Sigmoid colon (tissue), 4 donors: Measurements from ENCODE around the gene PPP2R5A.

Source experiments
- EP300 ChIP-seq, 4 donors: sonication (generic); formaldehyde crosslinking; IDR thresholded peaks; one replicate each; pipeline ENCODE4 v1.6.1; 2017; ENCODE audit warnings: antibody characterized with exemption in 4 of 4
- POLR2A ChIP-seq, 2 donors: fragments of 450-650 bp; IDR thresholded peaks; one replicate each; pipeline ENCODE4 v1.6.1; 2016; ENCODE audit warnings: antibody characterized with exemption in 2 of 2, mild to moderate bottlenecking in 2 of 2, moderate library complexity in 2 of 2
- POLR2AphosphoS5 ChIP-seq, 4 donors: sonication (generic); formaldehyde crosslinking; IDR thresholded peaks; one replicate each; pipeline ENCODE4 v1.6.1; 2017; ENCODE audit warnings: antibody characterized with exemption in 4 of 4
- TF ChIP-seq, protein P1 (sequence below), 4 experiments: fragments of 450-650 bp in 3 of 4; fragments of 200-600 bp in 1 of 4; IDR thresholded peaks; one replicate each; pipeline ENCODE4 v1.5.1; 2016 to 2019; ENCODE audit warnings: antibody characterized with exemption in 4 of 4, mild to moderate bottlenecking in 3 of 4, moderate library complexity in 2 of 4

DNA sequence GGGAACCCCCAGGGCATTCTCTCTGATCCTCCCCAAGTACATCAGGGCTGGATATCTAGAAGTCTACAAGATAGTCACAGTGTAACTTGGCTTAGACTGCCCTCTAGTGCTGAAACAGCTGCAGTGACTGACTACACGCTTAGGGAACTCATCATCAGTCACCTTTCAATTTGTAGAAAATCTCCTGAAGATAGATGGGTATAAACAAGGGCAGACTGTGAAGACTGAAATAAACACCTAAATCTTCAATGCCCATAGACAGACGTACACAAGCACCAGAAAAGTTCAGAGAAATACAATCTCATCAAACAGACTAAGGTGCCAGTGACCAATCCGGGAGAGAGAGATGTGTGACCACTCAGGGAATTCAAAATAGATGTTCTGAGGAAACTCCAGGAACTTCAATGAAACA, 82.9 kb downstream of the PPP2R5A start:
- TF ChIP-seq, protein P1, sequence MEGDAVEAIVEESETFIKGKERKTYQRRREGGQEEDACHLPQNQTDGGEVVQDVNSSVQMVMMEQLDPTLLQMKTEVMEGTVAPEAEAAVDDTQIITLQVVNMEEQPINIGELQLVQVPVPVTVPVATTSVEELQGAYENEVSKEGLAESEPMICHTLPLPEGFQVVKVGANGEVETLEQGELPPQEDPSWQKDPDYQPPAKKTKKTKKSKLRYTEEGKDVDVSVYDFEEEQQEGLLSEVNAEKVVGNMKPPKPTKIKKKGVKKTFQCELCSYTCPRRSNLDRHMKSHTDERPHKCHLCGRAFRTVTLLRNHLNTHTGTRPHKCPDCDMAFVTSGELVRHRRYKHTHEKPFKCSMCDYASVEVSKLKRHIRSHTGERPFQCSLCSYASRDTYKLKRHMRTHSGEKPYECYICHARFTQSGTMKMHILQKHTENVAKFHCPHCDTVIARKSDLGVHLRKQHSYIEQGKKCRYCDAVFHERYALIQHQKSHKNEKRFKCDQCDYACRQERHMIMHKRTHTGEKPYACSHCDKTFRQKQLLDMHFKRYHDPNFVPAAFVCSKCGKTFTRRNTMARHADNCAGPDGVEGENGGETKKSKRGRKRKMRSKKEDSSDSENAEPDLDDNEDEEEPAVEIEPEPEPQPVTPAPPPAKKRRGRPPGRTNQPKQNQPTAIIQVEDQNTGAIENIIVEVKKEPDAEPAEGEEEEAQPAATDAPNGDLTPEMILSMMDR (IDR thresholded peaks at IDR 0.05), result peak; percentile 57 to 85 (median 71)
- TF ChIP-seq POLR2A (IDR thresholded peaks at IDR 0.05) (no peak), EP300 (IDR thresholded peaks at IDR 0.05) (no peak), POLR2AphosphoS5 (IDR thresholded peaks at IDR 0.05) (no peak)
